Lower leg skin (tissue), 4 donors: Measurements from ENCODE around the gene KRTAP5-10. TPM values are rescaled to one million over a fixed set of nuclear protein-coding genes. Genes with fewer than 3 reads are reported as not detected.
"Not testable (repeated sequence)": the region's sequence is repeated elsewhere in the genome, so short reads cannot be mapped to it uniquely, and the experiment has no call there.

Experiments used
- DNase-seq, 2 donors: peaks; one replicate each; pipeline ENCODE4 v3.0.0-alpha.2; 2019; ENCODE audit warnings: low spot score in 2 of 2
- H3K4me3 ChIP-seq: fragments of 200-600 bp; sonication (generic); 2 replicates; pipeline ENCODE4 v1.5.1; 2017; ENCODE audit warnings: mild to moderate bottlenecking, low read depth; ENCODE audit not compliant: poor library complexity, severe bottlenecking
- CTCF ChIP-seq, 3 donors: fragments of 450-650 bp; IDR thresholded peaks; one replicate each; pipeline ENCODE4 v1.5.1; 2016; ENCODE audit warnings: antibody characterized with exemption in 3 of 3, mild to moderate bottlenecking in 3 of 3, moderate library complexity in 2 of 3
- POLR2A ChIP-seq, 2 donors: fragments of 450-650 bp; IDR thresholded peaks; one replicate each; pipeline ENCODE4 v1.6.1; 2016 to 2017; ENCODE audit warnings: antibody characterized with exemption in 2 of 2, mild to moderate bottlenecking in 1 of 2, moderate library complexity in 1 of 2
- WGBS, 2 donors: methylation state at CpG; one replicate each; pipeline ENCODE4 v1.1.5; 2018; 5-methylcytosine and 5-hydroxymethylcytosine counted together
- intact Hi-C: fragments of 100-400 bp; cut with DNase I; formaldehyde crosslinking; loops from one replicate; pipeline ENCODE4 v1.15.0; 2023; ENCODE audit warnings: low total_unique reads
- total RNA-seq, 4 donors: library from RNA; depleted of rRNA; stranded (reverse); fragments of >200 nt; gene quantifications; one replicate each; pipeline ENCODE4 v1.1.0, GENCODE V29; 2016

The KRTAP5-10 gene
- 1 to 10 TPM in 1 of 4 donors, not detected in 3; 9.0 TPM for total RNA-seq

GRCh38 chr11:71565263-71565662, at the start of gene KRTAP5-10:
TSS of gene KRTAP5-10 (plus strand) at chr11:71565563. CDS start at chr11:71565588, 25 bp downstream.
- DNase-seq = no peak
- intact Hi-C loops = no loop called here
- no peak for TF ChIP-seq POLR2A (IDR thresholded peaks at IDR 0.05)
- no peak for TF ChIP-seq CTCF (IDR thresholded peaks at IDR 0.05)
- no peak within 1 kb of the TSS for H3K4me3 ChIP-seq
- WGBS, 2 donors = 49 to 59% methylated on average over 2 to 3 of the region's 5 CpGs

GRCh38 chr11:71518506-71519471, 46.6 kb upstream of the KRTAP5-10 start:
- intact Hi-C loops = no loop called here
- no peak overlapping the region for H3K4me3 ChIP-seq
- TF ChIP-seq POLR2A (IDR thresholded peaks at IDR 0.05) (no peak), CTCF (IDR thresholded peaks at IDR 0.05) (no peak)
- 93% methylated on average over 41 to 43 of the region's 55 CpGs for WGBS, 2 donors
- DNase-seq = peak in 1 of 2 donors; percentile 66

- H3K4me3 ChIP-seq = no peak overlapping the region
- intact Hi-C loops = no loop called here
- TF ChIP-seq POLR2A (IDR thresholded peaks at IDR 0.05) = no peak
- TF ChIP-seq CTCF (IDR thresholded peaks at IDR 0.05) = no peak
- WGBS, 2 donors = 79 to 82% methylated on average over 10 of the region's 10 CpGs
- DNase-seq = no peak
Measured at GRCh38 chr11:71519546-71519945, 45.8 kb upstream of the KRTAP5-10 start.

- WGBS, 2 donors = 62 to 63% methylated on average over 3 of the region's 3 CpGs
- TF ChIP-seq POLR2A (IDR thresholded peaks at IDR 0.05) (no peak), CTCF (IDR thresholded peaks at IDR 0.05) (no peak)
- intact Hi-C loops = no loop called here
- DNase-seq = peak in 1 of 2 donors; percentile 23
- H3K4me3 ChIP-seq = no peak overlapping the region
Measured at GRCh38 chr11:71525188-71525937, 40.0 kb upstream of the KRTAP5-10 start.

- H3K4me3 ChIP-seq = no peak overlapping the region
- intact Hi-C loops = no loop called here
- DNase-seq = peak in 1 of 2 donors; percentile 58
- WGBS, 2 donors = 77 to 85% methylated on average over 2 of the region's 2 CpGs
- TF ChIP-seq POLR2A (IDR thresholded peaks at IDR 0.05) (no peak), CTCF (IDR thresholded peaks at IDR 0.05) (no peak)
Measured at GRCh38 chr11:71525938-71526495, 39.3 kb upstream of the KRTAP5-10 start.

GRCh38 chr11:71526796-71527575, 38.4 kb upstream of the KRTAP5-10 start, which contains the start of gene KRTAP5-7:
TSS of gene KRTAP5-7 (plus strand) at chr11:71527267. CDS start at chr11:71527301, 34 bp downstream.
- 67 to 73% methylated on average over 10 of the region's 10 CpGs for WGBS, 2 donors
- H3K4me3 ChIP-seq, intact Hi-C loops: not testable (repeated sequence)
- peak in 1 of 2 donors; percentile 31 for DNase-seq
